SK-N-MC (cell line): ENCODE data around the gene MACROH2A1.

Experiments
- EZH2 ChIP-seq: fragments of 200-600 bp; sonication (generic); IDR thresholded peaks from one replicate; pipeline ENCODE4 v1.6.1; 2017; ENCODE audit warnings: antibody characterized with exemption
- FOXP2 ChIP-seq: optimal IDR thresholded peaks from 2 replicates; pipeline ENCODE3; 2011; ENCODE audit warnings: mild to moderate bottlenecking, moderate library complexity; ENCODE audit not compliant: insufficient read depth; ENCODE audit errors: extremely low read length, control extremely low read depth
- POLR2AphosphoS5 ChIP-seq: IDR thresholded peaks from 2 replicates; pipeline ENCODE4 v1.6.1; 2012; ENCODE audit warnings: mild to moderate bottlenecking, low read depth, low read length, borderline replicate concordance

- no peak for TF ChIP-seq EZH2
- TF ChIP-seq POLR2AphosphoS5: no peak
- TF ChIP-seq FOXP2: no peak
Observed at GRCh38 chr5:135383803-135384495, 15.1 kb downstream of the MACROH2A1 start.
